Vagina (tissue), 2 donors: ENCODE measurements around the gene CUBN.

ENCODE experiments used
- POLR2A ChIP-seq, 2 donors: fragments of 450-650 bp; IDR thresholded peaks; one replicate each; pipeline ENCODE4 v1.6.1; 2017; ENCODE audit warnings: antibody characterized with exemption in 2 of 2, mild to moderate bottlenecking in 2 of 2, moderate library complexity in 2 of 2
- POLR2AphosphoS5 ChIP-seq, 2 donors: sonication (generic); formaldehyde crosslinking; IDR thresholded peaks; one replicate each; pipeline ENCODE4 v1.9.0; 2017; ENCODE audit warnings: antibody characterized with exemption in 2 of 2, mild to moderate bottlenecking in 2 of 2, low read depth in 1 of 2; ENCODE audit not compliant: insufficient read depth in 1 of 2
- TF ChIP-seq, protein P1 (sequence below), 3 experiments: fragments of 450-650 bp in 2 of 3; fragments of 200-600 bp in 1 of 3; sonication (generic) in 1 of 3; IDR thresholded peaks; one replicate each; pipeline ENCODE4 v1.5.1; 2017 to 2019; ENCODE audit warnings: antibody characterized with exemption in 3 of 3, mild to moderate bottlenecking in 2 of 3, moderate library complexity in 2 of 3

DNA sequence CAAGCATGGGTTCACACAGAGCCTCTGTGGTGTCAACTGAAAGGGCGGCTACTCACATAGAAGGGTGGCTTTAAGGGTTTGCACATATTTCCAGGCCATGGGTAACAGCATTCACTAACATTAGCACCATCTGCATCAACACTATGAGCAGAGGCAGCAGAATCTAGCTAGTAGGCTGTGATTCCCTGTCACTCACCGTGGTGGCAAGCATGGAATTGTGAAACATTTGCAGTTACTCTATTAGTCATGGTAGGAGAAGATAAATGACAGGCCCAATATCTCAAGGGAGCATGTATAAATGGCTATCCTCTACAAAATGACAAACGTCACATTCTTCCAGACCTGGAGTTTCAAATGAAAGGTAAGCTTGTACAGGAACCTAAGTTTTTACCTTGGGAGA lies 32.2 kb upstream of the CUBN start:
- TF ChIP-seq, protein P1, sequence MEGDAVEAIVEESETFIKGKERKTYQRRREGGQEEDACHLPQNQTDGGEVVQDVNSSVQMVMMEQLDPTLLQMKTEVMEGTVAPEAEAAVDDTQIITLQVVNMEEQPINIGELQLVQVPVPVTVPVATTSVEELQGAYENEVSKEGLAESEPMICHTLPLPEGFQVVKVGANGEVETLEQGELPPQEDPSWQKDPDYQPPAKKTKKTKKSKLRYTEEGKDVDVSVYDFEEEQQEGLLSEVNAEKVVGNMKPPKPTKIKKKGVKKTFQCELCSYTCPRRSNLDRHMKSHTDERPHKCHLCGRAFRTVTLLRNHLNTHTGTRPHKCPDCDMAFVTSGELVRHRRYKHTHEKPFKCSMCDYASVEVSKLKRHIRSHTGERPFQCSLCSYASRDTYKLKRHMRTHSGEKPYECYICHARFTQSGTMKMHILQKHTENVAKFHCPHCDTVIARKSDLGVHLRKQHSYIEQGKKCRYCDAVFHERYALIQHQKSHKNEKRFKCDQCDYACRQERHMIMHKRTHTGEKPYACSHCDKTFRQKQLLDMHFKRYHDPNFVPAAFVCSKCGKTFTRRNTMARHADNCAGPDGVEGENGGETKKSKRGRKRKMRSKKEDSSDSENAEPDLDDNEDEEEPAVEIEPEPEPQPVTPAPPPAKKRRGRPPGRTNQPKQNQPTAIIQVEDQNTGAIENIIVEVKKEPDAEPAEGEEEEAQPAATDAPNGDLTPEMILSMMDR (IDR thresholded peaks at IDR 0.05): no peak
- TF ChIP-seq POLR2AphosphoS5 (IDR thresholded peaks at IDR 0.05; ENCODE audit: insufficient read depth in 1 of 2, low read depth in 1 of 2): no peak
- no peak for TF ChIP-seq POLR2A (IDR thresholded peaks at IDR 0.05)
